ENCODE results near the gene P2RY2.

P2RY2 gene

DNA sequence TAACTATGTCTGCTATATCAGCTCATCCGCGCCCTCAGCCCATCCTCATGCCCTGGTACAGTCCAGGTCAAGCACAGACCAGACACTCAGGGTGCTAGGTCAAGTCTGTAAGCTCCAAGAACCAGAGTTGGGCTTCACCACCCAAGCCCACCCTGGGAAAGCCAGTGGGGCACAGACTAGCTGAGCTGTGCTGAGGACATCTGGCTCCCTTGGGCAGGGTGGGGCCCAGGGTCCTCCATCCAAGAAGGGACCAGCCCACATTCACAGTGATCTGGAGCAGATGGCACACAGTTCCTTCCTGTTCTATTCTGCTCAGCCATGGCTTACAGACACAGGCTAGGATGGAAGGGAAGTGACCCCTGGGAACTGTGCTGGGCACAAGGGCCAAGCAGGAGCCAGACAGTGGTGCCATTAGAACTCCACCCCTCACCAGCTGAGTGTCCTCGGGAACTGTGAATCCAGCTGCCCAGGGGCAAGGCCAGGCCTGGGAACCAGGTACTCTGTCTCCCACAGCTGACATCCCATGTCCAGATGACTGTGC is 63.2 kb downstream of the P2RY2 start:
- no peak for ATAC-seq
- TF ChIP-seq TCF4 (CRISPR knock-in tag; IDR thresholded peaks at IDR 0.05; ENCODE audit: borderline replicate concordance) (no peak), ZFP3 (CRISPR knock-in tag; IDR thresholded peaks at IDR 0.05) (no peak), GLIS3 (CRISPR knock-in tag; IDR thresholded peaks at IDR 0.05) (no peak)
- TF ChIP-seq, protein P1, sequence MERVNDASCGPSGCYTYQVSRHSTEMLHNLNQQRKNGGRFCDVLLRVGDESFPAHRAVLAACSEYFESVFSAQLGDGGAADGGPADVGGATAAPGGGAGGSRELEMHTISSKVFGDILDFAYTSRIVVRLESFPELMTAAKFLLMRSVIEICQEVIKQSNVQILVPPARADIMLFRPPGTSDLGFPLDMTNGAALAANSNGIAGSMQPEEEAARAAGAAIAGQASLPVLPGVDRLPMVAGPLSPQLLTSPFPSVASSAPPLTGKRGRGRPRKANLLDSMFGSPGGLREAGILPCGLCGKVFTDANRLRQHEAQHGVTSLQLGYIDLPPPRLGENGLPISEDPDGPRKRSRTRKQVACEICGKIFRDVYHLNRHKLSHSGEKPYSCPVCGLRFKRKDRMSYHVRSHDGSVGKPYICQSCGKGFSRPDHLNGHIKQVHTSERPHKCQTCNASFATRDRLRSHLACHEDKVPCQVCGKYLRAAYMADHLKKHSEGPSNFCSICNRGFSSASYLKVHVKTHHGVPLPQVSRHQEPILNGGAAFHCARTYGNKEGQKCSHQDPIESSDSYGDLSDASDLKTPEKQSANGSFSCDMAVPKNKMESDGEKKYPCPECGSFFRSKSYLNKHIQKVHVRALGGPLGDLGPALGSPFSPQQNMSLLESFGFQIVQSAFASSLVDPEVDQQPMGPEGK (CRISPR knock-in tag; IDR thresholded peaks at IDR 0.05; ENCODE audit: borderline replicate concordance): no peak

DNA sequence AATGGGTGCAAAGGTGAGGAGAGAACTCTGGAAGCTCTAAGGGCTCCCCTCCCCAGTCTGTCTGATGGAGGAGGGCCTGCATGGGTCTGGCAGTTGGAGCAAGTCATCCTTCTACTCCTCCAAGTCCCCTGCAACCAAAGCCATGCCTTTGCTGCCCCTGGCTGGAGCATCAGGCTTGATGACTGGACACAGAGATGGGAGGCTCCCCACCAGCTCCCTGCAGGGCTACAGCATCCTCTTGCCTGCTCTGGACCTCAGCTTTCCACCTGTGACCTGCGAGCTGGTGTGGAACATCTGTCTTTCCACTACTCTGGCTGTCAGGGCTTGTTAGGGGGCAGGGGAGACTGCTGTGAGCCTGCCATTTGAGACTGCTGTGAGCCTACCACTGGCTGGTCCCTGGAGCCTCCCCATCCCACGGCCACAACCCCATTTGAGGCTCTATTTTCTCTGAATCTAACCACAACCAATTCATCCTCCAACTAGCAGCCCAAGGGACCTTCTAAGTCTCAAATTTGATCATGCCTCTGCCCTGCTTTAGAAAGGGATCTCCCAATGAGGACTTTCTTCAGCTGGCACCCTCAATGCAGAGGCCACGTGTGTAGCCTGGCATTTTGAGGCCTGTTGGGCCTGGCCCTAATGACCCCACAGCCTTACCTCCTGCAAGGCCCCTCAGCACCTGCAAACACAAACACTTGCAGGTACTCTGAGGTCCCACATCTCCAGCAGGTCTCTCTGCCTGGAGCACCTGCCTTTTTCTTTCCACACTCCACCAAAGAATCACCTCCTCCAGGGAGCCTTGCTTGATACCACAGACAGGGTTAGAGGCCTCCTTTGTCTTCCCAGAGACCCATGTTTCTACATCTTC is 63.9 kb downstream of the P2RY2 start:
- no peak for ATAC-seq
- no peak for TF ChIP-seq BACH2 (CRISPR knock-in tag; IDR thresholded peaks at IDR 0.05; ENCODE audit: borderline replicate concordance)
- TF ChIP-seq TCF4 (CRISPR knock-in tag; IDR thresholded peaks at IDR 0.05; ENCODE audit: borderline replicate concordance): no peak
- no peak for TF ChIP-seq CSDC2 (CRISPR knock-in tag; IDR thresholded peaks at IDR 0.05)
- TF ChIP-seq ARNTL (CRISPR knock-in tag; IDR thresholded peaks at IDR 0.05; ENCODE audit: borderline replicate concordance, low read depth): no peak
- TF ChIP-seq TOX (CRISPR knock-in tag; IDR thresholded peaks at IDR 0.05; ENCODE audit: borderline replicate concordance): no peak
- no peak for TF ChIP-seq SNAI2 (CRISPR knock-in tag; IDR thresholded peaks at IDR 0.05)
- no peak for TF ChIP-seq ZFP30 (CRISPR knock-in tag; IDR thresholded peaks at IDR 0.05)
- TF ChIP-seq, protein P2, sequence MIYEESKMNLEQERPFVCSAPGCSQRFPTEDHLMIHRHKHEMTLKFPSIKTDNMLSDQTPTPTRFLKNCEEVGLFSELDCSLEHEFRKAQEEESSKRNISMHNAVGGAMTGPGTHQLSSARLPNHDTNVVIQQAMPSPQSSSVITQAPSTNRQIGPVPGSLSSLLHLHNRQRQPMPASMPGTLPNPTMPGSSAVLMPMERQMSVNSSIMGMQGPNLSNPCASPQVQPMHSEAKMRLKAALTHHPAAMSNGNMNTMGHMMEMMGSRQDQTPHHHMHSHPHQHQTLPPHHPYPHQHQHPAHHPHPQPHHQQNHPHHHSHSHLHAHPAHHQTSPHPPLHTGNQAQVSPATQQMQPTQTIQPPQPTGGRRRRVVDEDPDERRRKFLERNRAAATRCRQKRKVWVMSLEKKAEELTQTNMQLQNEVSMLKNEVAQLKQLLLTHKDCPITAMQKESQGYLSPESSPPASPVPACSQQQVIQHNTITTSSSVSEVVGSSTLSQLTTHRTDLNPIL (CRISPR knock-in tag; IDR thresholded peaks at IDR 0.05; ENCODE audit: low read depth): no peak
- no peak for TF ChIP-seq ZFP3 (CRISPR knock-in tag; IDR thresholded peaks at IDR 0.05)
- no peak for TF ChIP-seq GLIS3 (CRISPR knock-in tag; IDR thresholded peaks at IDR 0.05)
- TF ChIP-seq, protein P3, sequence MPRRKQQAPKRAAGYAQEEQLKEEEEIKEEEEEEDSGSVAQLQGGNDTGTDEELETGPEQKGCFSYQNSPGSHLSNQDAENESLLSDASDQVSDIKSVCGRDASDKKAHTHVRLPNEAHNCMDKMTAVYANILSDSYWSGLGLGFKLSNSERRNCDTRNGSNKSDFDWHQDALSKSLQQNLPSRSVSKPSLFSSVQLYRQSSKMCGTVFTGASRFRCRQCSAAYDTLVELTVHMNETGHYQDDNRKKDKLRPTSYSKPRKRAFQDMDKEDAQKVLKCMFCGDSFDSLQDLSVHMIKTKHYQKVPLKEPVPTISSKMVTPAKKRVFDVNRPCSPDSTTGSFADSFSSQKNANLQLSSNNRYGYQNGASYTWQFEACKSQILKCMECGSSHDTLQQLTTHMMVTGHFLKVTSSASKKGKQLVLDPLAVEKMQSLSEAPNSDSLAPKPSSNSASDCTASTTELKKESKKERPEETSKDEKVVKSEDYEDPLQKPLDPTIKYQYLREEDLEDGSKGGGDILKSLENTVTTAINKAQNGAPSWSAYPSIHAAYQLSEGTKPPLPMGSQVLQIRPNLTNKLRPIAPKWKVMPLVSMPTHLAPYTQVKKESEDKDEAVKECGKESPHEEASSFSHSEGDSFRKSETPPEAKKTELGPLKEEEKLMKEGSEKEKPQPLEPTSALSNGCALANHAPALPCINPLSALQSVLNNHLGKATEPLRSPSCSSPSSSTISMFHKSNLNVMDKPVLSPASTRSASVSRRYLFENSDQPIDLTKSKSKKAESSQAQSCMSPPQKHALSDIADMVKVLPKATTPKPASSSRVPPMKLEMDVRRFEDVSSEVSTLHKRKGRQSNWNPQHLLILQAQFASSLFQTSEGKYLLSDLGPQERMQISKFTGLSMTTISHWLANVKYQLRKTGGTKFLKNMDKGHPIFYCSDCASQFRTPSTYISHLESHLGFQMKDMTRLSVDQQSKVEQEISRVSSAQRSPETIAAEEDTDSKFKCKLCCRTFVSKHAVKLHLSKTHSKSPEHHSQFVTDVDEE (CRISPR knock-in tag; IDR thresholded peaks at IDR 0.05): no peak
- TF ChIP-seq ISL1 (CRISPR knock-in tag; IDR thresholded peaks at IDR 0.05): no peak
- no peak for TF ChIP-seq ZNF565 (CRISPR knock-in tag; conservative IDR thresholded peaks at IDR 0.05; ENCODE audit: low read depth)
- no peak for TF ChIP-seq ZC3H10 (CRISPR knock-in tag; IDR thresholded peaks at IDR 0.05)
- TF ChIP-seq OSR1 (CRISPR knock-in tag; IDR thresholded peaks at IDR 0.05): no peak
- TF ChIP-seq, protein P4, sequence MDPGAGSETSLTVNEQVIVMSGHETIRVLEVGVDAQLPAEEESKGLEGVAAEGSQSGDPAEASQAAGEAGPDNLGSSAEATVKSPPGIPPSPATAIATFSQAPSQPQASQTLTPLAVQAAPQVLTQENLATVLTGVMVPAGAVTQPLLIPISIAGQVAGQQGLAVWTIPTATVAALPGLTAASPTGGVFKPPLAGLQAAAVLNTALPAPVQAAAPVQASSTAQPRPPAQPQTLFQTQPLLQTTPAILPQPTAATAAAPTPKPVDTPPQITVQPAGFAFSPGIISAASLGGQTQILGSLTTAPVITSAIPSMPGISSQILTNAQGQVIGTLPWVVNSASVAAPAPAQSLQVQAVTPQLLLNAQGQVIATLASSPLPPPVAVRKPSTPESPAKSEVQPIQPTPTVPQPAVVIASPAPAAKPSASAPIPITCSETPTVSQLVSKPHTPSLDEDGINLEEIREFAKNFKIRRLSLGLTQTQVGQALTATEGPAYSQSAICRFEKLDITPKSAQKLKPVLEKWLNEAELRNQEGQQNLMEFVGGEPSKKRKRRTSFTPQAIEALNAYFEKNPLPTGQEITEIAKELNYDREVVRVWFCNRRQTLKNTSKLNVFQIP (CRISPR knock-in tag; IDR thresholded peaks at IDR 0.05; ENCODE audit: borderline replicate concordance, low read depth): no peak
- TF ChIP-seq ESRRG (CRISPR knock-in tag; IDR thresholded peaks at IDR 0.05): no peak
- no peak for TF ChIP-seq ZNF70 (CRISPR knock-in tag; IDR thresholded peaks at IDR 0.05)
- TF ChIP-seq, protein P5, sequence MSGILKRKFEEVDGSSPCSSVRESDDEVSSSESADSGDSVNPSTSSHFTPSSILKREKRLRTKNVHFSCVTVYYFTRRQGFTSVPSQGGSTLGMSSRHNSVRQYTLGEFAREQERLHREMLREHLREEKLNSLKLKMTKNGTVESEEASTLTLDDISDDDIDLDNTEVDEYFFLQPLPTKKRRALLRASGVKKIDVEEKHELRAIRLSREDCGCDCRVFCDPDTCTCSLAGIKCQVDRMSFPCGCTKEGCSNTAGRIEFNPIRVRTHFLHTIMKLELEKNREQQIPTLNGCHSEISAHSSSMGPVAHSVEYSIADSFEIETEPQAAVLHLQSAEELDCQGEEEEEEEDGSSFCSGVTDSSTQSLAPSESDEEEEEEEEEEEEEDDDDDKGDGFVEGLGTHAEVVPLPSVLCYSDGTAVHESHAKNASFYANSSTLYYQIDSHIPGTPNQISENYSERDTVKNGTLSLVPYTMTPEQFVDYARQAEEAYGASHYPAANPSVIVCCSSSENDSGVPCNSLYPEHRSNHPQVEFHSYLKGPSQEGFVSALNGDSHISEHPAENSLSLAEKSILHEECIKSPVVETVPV (CRISPR knock-in tag; IDR thresholded peaks at IDR 0.05): no peak
- no peak for TF ChIP-seq PPARA (CRISPR knock-in tag; IDR thresholded peaks at IDR 0.05; ENCODE audit: borderline replicate concordance)
